HFFc6 (cell line): Measurements from ENCODE around the gene SLC11A2. TPM values are rescaled to one million over a fixed set of nuclear protein-coding genes. Genes with fewer than 3 reads are reported as not detected.

Source experiments
- DNase-seq: peaks from one replicate; pipeline ENCODE4 v3.0.0-alpha.2; 2018
- H3K27ac Mint-ChIP-seq: 2 replicates; pipeline ENCODE4 v1.8.0; 2020; ENCODE audit warnings: mild to moderate bottlenecking, mixed read lengths
- H3K27me3 Mint-ChIP-seq: 2 replicates; pipeline ENCODE4 v1.8.0; 2021; ENCODE audit warnings: mild to moderate bottlenecking, moderate library complexity, mixed read lengths; ENCODE audit not compliant: insufficient read depth
- H3K36me3 Mint-ChIP-seq: 2 replicates; pipeline ENCODE4 v1.8.0; 2021; ENCODE audit warnings: low read depth, mixed read lengths
- H3K4me1 Mint-ChIP-seq: 2 replicates; pipeline ENCODE4 v1.8.0; 2020; ENCODE audit warnings: low read depth, mixed read lengths
- H3K4me3 Mint-ChIP-seq: 2 replicates; pipeline ENCODE4 v1.8.0; 2020; ENCODE audit warnings: mild to moderate bottlenecking, moderate library complexity, mixed read lengths
- H3K9me3 Mint-ChIP-seq: 2 replicates; pipeline ENCODE4 v1.8.0; 2020; ENCODE audit warnings: mild to moderate bottlenecking, mixed read lengths
- CTCF ChIP-seq: fragments of 200-600 bp; sonication (generic); IDR thresholded peaks from 2 replicates; pipeline ENCODE4 v1.5.0; 2021; ENCODE audit warnings: antibody characterized with exemption, mild to moderate bottlenecking
- long read RNA-seq: library from polyadenylated mRNA; unstranded; transcript quantifications from one replicate; pipeline ENCODE4 v2.0.0, GENCODE V29; 2019
- total RNA-seq, 6 experiments: library from RNA; stranded (reverse); fragmentation: NEBNext Ultra II Directional; extraction: Animal tissue kit (Norgen Biotek cat#: 25700); gene quantifications; 2 replicates in 1 of 6; 3 replicates in 5 of 6; pipeline ENCODE4 v1.2.3, GENCODE V29; 2021

The SLC11A2 gene
- total RNA-seq = 10 to 100 TPM; 32.0 to 37.4 (median 34.0) TPM
- long read RNA-seq, full-length matches to known transcripts = 18 of 27 reads
- long read RNA-seq, partial matches to known transcripts = 5 of 27 reads
- long read RNA-seq, other reads (novel, unspliced or antisense) = 4 of 27 reads

DNA sequence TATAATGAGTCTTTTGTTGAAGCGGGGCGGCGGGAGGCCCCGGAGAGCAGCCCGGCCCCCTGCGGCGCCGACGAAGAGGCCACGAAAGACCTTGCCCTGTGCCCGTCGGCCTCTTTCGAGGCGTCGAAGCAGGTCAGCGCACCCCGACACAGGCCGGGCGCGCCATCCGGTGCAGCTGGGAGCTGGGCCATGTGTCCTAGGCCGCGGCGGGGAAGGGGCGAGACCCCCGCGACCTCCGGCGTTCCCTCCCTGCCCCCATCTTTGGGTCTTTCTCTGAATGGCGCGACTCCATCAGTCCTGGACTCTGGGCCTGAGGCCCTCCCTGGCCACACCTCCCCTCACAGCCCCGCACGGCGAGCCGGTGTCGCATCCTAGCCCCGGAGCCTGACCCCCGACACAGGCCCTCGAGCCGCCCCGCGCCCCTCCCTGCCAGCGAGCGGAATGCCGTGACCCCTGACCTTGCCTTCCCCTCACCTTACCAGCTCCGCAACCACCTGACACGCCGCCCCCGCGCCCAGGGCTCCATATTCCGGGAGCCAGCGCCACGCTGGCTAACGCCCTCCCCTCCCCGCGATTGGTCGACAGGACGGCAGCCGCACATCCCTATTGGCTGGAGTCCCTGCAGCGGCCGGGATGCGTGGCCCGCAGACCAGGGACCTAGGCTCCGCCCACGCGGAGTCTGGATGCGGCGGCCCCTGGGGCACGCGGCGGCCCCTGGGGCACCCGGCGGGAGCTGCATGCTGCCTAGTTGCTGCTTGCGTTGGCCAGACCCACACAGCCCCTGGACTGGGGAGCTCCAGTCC lies at the start of gene SLC11A2:
SLC11A2 (minus strand) TSS at position 549 of the 803 bp plus-strand sequence. CDS start 15,656 bp downstream, outside the sequence.
- Mint-ChIP-seq H3K4me1 (peaks cover 42% of the 10 kb centered on the region), H3K36me3 (no peaks in the 10 kb centered on the region), H3K4me3 (peak within 1 kb of the TSS; percentile 98), H3K9me3 (no peaks in the 10 kb centered on the region), H3K27ac (peak within 1 kb of the TSS; percentile 94), H3K27me3 (no peaks in the 10 kb centered on the region)
- peak; percentile 20; the same call in 1 of the 2 replicates for TF ChIP-seq CTCF
- DNase-seq = peak; percentile 85

- no peak for DNase-seq
- no peaks in the 10 kb centered on the region for H3K9me3 Mint-ChIP-seq
- H3K4me3 Mint-ChIP-seq = no peak overlapping the region
- H3K27ac Mint-ChIP-seq = no peak overlapping the region
- H3K27me3 Mint-ChIP-seq = 0 out of 2 replicates have a peak, but pooled peaks cover 2% of the 10 kb centered on the region
- TF ChIP-seq CTCF = no peak
- peaks cover 17% of the 10 kb centered on the region for H3K4me1 Mint-ChIP-seq
- H3K36me3 Mint-ChIP-seq = peaks cover 21% of the 10 kb centered on the region; the same call in 1 of the 2 replicates
These were observed 49.2 kb upstream of the SLC11A2 start for GRCh38 chr12:51075390-51075789.

GRCh38 chr12:51071663-51072062 lies 45.5 kb upstream of the SLC11A2 start:
- TF ChIP-seq CTCF = no peak
- no peak for DNase-seq
- H3K9me3 Mint-ChIP-seq = no peaks in the 10 kb centered on the region
- 0 out of 2 replicates have a peak, but pooled peaks cover 2% of the 10 kb centered on the region for H3K27me3 Mint-ChIP-seq
- H3K4me3 Mint-ChIP-seq = no peak overlapping the region
- H3K27ac Mint-ChIP-seq = no peak overlapping the region
- peaks cover 24% of the 10 kb centered on the region for H3K36me3 Mint-ChIP-seq
- no peaks in the 10 kb centered on the region for H3K4me1 Mint-ChIP-seq

DNA sequence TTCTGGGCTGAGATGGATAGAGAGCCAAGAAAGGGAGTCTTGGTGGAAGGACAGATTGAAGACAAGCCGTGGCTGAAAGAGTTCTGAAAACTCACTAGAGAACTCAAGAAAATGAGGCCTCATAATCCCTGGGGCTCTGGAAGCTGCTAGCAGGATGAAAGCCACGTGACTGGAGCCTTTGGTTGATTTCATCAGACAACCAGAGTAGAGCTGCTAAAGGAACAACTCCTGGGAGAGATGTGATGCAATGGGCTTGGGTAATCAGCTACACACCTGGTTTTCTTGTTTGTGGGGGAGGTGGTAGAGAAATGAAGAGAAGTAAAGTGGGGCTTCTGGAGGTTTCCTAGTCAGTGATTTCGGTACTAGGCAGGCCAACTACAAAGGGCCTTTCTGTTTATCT lies 43.8 kb upstream of the SLC11A2 start:
- Mint-ChIP-seq H3K27ac (no peak overlapping the region), H3K36me3 (peaks cover 23% of the 10 kb centered on the region), H3K27me3 (0 out of 2 replicates have a peak, but pooled peaks cover 2% of the 10 kb centered on the region), H3K4me3 (no peak overlapping the region), H3K4me1 (no peaks in the 10 kb centered on the region), H3K9me3 (no peaks in the 10 kb centered on the region)
- no peak for TF ChIP-seq CTCF
- DNase-seq = no peak

DNA sequence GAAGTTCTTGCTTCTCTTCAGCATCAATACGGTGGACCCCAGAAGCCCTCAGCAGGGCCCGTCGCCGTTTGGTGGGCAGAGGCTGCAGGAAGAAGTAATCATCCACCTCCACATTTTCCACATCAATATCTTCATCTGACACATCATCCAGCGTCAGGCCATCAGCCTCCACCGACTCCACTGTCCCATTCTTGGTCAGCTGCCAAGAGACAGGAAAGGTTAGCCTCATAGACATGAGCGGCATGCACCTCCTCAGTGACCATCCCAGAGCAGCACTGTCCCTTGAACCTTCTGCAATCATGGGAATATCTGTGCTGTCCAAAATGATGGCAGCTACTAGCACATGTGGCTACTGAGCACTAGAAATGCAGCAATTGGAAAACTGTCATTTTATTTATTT lies 41.6 kb upstream of the SLC11A2 start:
- H3K27me3 Mint-ChIP-seq = 0 out of 2 replicates have a peak, but pooled peaks cover 2% of the 10 kb centered on the region
- no peaks in the 10 kb centered on the region for H3K4me1 Mint-ChIP-seq
- H3K4me3 Mint-ChIP-seq = no peak overlapping the region
- H3K9me3 Mint-ChIP-seq = no peaks in the 10 kb centered on the region
- no peak overlapping the region for H3K27ac Mint-ChIP-seq
- DNase-seq = no peak
- H3K36me3 Mint-ChIP-seq = peaks cover 17% of the 10 kb centered on the region
- no peak for TF ChIP-seq CTCF
